Jurkat, Clone E6-1 (cell line): Measurements from ENCODE around the gene CLOCK.
A peak's percentile ranks its signal among the peaks of the same experiment; 100 is the strongest.

ENCODE experiments used
- DNase-seq: peaks from one replicate; pipeline ENCODE4 v3.0.0-alpha.2; 2011; ENCODE audit warnings: low read depth, low spot score
- H3K4me3 ChIP-seq: 2 replicates; pipeline ENCODE4 v1.5.1; 2011; ENCODE audit warnings: mild to moderate bottlenecking, low read length, control low read depth, moderate library complexity

CLOCK gene

DNA sequence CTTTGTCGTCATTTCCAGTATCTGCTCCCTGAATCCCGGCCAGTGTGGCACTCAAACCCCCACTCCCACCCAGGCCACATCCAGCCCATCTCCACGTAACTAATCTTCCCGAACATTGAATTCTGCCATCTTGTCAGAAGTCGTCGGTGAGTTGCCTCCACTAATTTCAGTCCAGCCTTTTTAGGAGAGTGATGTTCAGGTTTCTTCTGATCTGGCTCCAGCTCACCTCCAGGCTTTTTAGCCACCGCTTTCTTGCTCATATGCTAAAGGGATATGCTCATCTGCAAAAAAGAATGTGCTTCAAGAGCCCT lies 149.6 kb downstream of the CLOCK start:
- no peak for DNase-seq
- peak overlapping the region; percentile 84 for H3K4me3 ChIP-seq

DNA sequence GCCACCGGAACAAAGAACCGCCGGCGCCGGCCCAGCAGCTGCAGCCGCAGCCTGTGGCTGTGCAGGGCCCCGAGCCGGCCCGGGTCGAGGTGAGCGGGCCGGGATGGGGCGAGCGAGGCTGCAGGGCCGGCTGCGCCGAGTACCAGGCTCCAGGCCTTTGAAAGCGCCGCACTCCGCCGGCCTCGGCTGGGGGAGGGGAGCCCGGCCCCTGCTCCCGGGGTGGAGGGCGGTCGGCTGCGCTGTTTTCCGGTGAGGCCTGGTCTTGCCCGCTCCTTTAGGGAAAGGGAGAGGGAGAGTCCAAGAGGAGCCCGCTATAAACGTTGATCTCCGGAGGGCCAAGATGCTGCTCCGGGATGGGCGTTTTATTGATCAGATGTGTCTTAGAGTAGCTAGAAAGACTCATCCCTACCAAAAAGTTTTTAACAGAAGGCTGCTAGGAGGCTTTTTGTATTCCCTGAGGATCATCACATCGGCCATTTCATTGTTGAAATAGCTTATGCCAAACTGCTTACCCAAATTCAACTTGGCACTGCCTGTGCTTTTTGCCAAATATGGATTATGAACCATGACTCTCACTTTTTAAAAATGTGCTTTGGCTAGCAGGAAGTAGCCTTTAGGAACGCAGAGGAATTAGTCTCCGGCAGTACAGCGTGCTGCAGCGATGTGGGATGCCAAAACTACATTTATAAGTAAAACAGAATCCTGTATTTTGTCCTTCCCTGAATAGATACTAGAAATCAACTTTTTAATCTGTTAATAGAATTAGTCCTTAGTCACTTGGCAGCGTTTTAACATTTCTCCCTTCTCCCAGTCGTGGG lies 150.2 kb downstream of the CLOCK start:
- no peak for DNase-seq
- H3K4me3 ChIP-seq = peak overlapping the region; percentile 84

- H3K4me3 ChIP-seq = peak within 1 kb of the TSS; percentile 84
- DNase-seq = peak; percentile 75
Observed at GRCh38 chr4:55395529-55396307, 151.0 kb downstream of the CLOCK start, which contains the start of gene TMEM165. Gene TMEM165, plus strand, starts transcription at chr4:55395957. Its CDS starts 233 bp downstream, at chr4:55396190.

GRCh38 chr4:55395218-55395528 lies 151.5 kb downstream of the CLOCK start:
- peak overlapping the region; percentile 84 for H3K4me3 ChIP-seq
- DNase-seq = no peak

DNA sequence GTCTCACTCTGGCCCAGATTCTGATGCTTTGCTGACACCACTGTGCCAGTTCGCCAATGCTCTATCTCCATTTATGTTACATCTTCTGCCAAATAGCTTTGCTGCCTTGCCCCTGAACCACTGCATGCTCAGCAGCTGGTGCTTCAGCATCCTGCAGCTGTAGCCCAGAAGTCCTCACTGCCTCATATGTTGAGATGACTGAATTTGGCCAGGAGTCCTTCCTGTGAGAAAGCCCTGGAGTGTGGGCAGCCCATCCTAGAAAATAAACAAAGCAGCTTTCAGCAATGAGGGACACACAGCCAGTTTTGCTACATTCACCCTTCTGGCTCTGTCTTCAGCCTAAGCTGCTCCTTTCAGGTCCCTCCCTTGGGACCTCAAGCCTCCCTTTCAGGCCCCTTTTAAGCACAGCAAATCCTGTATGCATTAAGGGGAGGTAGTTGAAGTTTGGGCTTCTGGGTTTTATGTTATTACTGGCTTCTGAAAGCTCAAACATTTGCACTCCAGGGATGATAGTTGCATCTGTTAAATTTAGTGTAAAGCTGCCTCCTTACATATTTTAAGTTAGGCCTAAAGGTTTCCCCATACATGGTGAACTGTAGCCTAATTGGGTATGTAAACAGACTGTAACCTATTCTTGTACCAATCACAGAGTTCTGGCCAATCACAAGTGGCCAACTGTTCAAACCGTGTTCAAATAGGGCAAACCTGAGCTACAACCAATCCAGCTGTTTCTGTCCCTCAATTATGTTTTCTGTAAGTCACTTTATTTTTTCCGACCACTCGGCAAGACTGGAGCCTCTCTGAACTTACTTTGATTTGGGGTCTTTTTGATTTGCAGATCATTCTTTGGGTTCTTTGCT lies 153.0 kb downstream of the CLOCK start:
- DNase-seq = no peak
- H3K4me3 ChIP-seq = no peak overlapping the region

- peak; percentile 51 for DNase-seq
- no peak overlapping the region for H3K4me3 ChIP-seq
Observed at GRCh38 chr4:55386840-55387239, 159.9 kb downstream of the CLOCK start.

DNA sequence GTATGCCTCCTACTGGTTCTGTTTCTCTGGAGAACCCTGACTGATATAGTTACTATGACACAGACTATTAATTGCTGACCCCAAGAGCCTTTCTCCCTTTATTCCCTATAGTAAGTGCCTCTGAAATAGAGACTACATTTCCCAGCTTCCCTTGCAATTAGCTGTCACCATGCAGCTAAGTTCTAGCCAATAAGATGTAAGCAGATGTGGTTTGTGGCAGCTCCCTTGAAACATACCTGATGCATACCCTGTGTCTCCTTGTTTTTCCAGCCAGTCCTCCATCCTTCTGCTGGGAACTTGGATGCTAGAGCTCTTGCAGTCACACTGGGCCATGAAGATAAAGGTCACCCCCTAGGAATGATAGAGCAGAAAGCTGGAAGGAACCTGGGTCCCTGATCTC lies 160.6 kb downstream of the CLOCK start:
- no peak overlapping the region for H3K4me3 ChIP-seq
- DNase-seq = peak; percentile 43

GRCh38 chr4:55385201-55385649 lies 161.5 kb downstream of the CLOCK start:
- no peak for DNase-seq
- H3K4me3 ChIP-seq = no peak overlapping the region

GRCh38 chr4:55382488-55383003 lies 164.2 kb downstream of the CLOCK start:
- DNase-seq = no peak
- H3K4me3 ChIP-seq = no peak overlapping the region

DNA sequence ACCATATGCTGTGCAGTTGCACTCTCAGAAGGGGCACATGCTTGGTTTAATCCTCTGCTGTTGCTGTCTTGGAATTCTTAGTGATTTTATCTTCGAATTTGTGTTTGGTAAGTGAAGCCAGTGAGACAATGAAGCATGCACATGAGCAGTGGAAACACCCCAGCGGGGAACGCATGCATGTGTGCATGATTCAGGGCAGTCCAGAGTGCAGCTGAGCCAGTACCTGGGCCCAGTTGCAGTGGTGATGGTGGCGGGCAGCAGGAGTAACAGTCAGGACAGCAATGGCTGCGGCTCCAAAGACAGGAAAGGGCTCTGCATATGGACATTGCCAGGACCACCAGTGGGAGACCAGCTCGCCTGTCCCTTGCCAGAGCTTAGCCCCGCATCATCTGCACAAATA lies 165.2 kb downstream of the CLOCK start:
- no peak for DNase-seq
- no peak overlapping the region for H3K4me3 ChIP-seq

- no peak for DNase-seq
- H3K4me3 ChIP-seq = no peak overlapping the region
Observed at GRCh38 chr4:55380576-55380975, 166.1 kb downstream of the CLOCK start.

DNA sequence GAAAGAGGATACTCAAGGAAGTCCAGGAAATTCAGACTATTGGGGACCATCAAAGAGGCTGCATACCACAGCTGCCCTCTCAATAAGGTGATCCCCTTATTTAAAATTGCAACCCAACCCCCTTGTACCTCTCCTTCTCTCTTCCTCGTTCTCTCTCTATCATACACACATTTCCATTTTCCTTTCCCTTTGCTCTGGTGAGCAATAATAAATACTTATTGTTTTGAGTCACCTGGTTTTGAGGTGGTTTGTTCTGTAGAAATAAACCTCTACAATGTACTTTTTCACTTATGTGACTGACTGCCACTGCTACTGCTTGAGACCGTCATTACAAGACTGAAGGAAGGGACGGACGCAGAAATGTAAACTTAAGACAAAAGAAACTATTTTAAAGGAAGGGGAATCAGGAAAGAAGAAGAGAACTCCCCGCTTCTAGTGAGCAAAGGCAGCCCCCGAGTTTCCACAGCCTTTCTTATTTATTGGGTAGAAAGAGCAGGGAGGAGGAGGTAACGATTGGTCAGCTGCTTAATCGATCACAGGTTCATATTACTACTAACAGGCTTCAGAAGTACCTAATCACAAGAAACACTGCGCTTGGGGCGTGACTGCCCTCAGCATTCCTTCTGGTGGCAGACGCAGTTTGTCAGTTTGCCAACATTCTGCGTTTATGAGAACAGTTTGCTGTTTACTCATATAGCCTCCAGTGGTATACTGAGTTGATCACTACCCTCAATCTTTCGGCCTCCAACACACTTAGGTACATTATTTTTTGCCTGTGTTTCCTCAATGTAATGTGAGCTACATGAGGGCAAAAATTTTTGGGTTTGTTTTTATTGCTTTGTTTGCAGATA lies 167.9 kb downstream of the CLOCK start:
- no peak for DNase-seq
- H3K4me3 ChIP-seq = no peak overlapping the region
